GM12878 (cell line): ENCODE results near the gene HHIPL1. TPM values are rescaled to one million over a fixed set of nuclear protein-coding genes. Genes with fewer than 3 reads are reported as not detected.

Source experiments
- ATAC-seq: fragments of 200-7000 bp; cut with Tn5 transposase; 3 replicates; pipeline ENCODE4 v1.9.1; 2020; ENCODE audit warnings: mild to moderate bottlenecking, moderate library complexity
- BruUV-seq: library from RNA; stranded (reverse); fragments of 400-500 nt; replicated peaks from 2 replicates; lab custom pipeline; 2021; lab: Mats Ljungman, UMichigan
- CTCF ChIA-PET: fragments of 300-600 bp; sonication (Branson Sonifier 250); formaldehyde crosslinking; extraction: SDS; loops from one replicate; lab custom pipeline; 2021; ENCODE audit warnings: inconsistent platforms; lab: Yijun Ruan, JAX
- POLR2A ChIA-PET: fragments of 350-600 bp; formaldehyde crosslinking; extraction: SDS; loops from one replicate; lab custom pipeline; 2021; ENCODE audit warnings: inconsistent platforms; lab: Charles Lee
- RAD21 ChIA-PET: fragments of 300-600 bp; sonication (Branson Sonifier 250); formaldehyde crosslinking; loops from one replicate; lab custom pipeline; 2023; ENCODE audit warnings: antibody characterized with exemption; ENCODE audit not compliant: unreplicated experiment; lab: Charles Lee
- SMC1A ChIA-PET: fragments of 300-600 bp; sonication (Branson Sonifier 250); formaldehyde crosslinking; loops from one replicate; lab custom pipeline; 2023; ENCODE audit not compliant: unreplicated experiment, uncharacterized antibody; lab: Charles Lee
- DNase-seq: peaks from one replicate; pipeline ENCODE4 v3.0.0-alpha.2; 2011; ENCODE audit warnings: low read depth, low spot score
- FAIRE-seq: peaks from 3 replicates; lab custom pipeline; 2011; peaks lifted over from hg19 to GRCh38; lab: Jason Lieb, UNC
- H2AFZ ChIP-seq: 2 replicates; pipeline ENCODE4 v1.6.0; 2011; ENCODE audit warnings: low read depth, low read length, control low read depth; ENCODE audit not compliant: control insufficient read depth
- H3K27ac ChIP-seq: 2 replicates; pipeline ENCODE4 v1.5.1; 2011; ENCODE audit warnings: control low read depth; ENCODE audit not compliant: control insufficient read depth, insufficient read depth
- H3K27me3 ChIP-seq, 2 experiments: replicated peaks in 1 of 2; 2 replicates each; pipeline versions ENCODE4 v1.6.0 to v1.6.1; 2011; ENCODE audit warnings: low read length in 1 of 2; ENCODE audit not compliant: control insufficient read depth in 2 of 2, insufficient read depth in 2 of 2
- H3K36me3 ChIP-seq, 2 experiments: 2 replicates each; pipeline ENCODE4 v1.5.1; 2011; ENCODE audit warnings: low read length in 1 of 2; ENCODE audit not compliant: control insufficient read depth in 2 of 2, insufficient read depth in 2 of 2
- H3K4me1 ChIP-seq: 2 replicates; pipeline ENCODE4 v1.6.1; 2011; ENCODE audit warnings: mild to moderate bottlenecking, low read length, moderate library complexity, mixed read lengths; ENCODE audit not compliant: control insufficient read depth, insufficient read depth
- H3K4me2 ChIP-seq: 2 replicates; pipeline ENCODE4 v1.6.0; 2011; ENCODE audit warnings: control low read depth; ENCODE audit not compliant: control insufficient read depth, insufficient read depth
- H3K4me3 ChIP-seq: fragments of 200-600 bp; sonication (generic); 2 replicates; pipeline ENCODE4 v1.5.1; 2016
- H3K79me2 ChIP-seq: 2 replicates; pipeline ENCODE4 v1.6.0; 2011; ENCODE audit warnings: low read length; ENCODE audit not compliant: control insufficient read depth, insufficient read depth
- H3K9ac ChIP-seq: 2 replicates; pipeline ENCODE4 v1.8.0; 2011; ENCODE audit warnings: low read length, control low read depth, mixed read lengths; ENCODE audit not compliant: control insufficient read depth, insufficient read depth
- H3K9me3 ChIP-seq: replicated peaks from 3 replicates; pipeline ENCODE4 v1.5.1; 2011; ENCODE audit warnings: mild to moderate bottlenecking, low read length; ENCODE audit not compliant: control insufficient read depth, insufficient read depth
- H4K20me1 ChIP-seq: 2 replicates; pipeline ENCODE4 v1.6.0; 2011; ENCODE audit not compliant: control insufficient read depth, insufficient read depth
- BRCA1 ChIP-seq: IDR thresholded peaks from 2 replicates; pipeline ENCODE4 v1.6.1; 2011; ENCODE audit warnings: low read depth, low read length, improper control_type of control experiment
- CHD2 ChIP-seq: IDR thresholded peaks from 2 replicates; pipeline ENCODE4 v1.6.1; 2011; ENCODE audit warnings: low read depth, low read length, improper control_type of control experiment, borderline replicate concordance
- CREB1 ChIP-seq: IDR thresholded peaks from 2 replicates; pipeline ENCODE4 v1.6.1; 2012; ENCODE audit warnings: low read depth, mild to moderate bottlenecking, inconsistent platforms
- EP300 ChIP-seq, 2 experiments: fragments of 150-350 bp in 1 of 2; IDR thresholded peaks; 2 replicates each; pipeline ENCODE4 v1.6.1; 2011 to 2012; ENCODE audit warnings: low read depth in 2 of 2, low read length in 2 of 2, borderline replicate concordance in 1 of 2, improper control_type of control experiment in 1 of 2, inconsistent platforms in 1 of 2; ENCODE audit not compliant: control insufficient read depth in 1 of 2
- MTA2 ChIP-seq: fragments of 450-650 bp; IDR thresholded peaks from 2 replicates; pipeline ENCODE4 v1.6.1; 2016; ENCODE audit warnings: low read depth, mild to moderate bottlenecking, moderate library complexity
- SRF ChIP-seq, 2 experiments: IDR thresholded peaks; 2 replicates each; pipeline ENCODE4 v1.6.1; 2011; ENCODE audit warnings: low read depth in 2 of 2, low read length in 2 of 2, mild to moderate bottlenecking in 1 of 2, moderate library complexity in 1 of 2
- WGBS: methylation state at CpG from one replicate; pipeline ENCODE4 v1.1.6; 2016; ENCODE audit warnings: low lambda C conversion rate; ENCODE audit not compliant: insufficient replicate concordance, insufficient coverage; ENCODE audit errors: missing lambda C conversion rate; 5-methylcytosine and 5-hydroxymethylcytosine counted together
- in situ Hi-C: fragments of 300-500 bp; cut with MboI; formaldehyde crosslinking; loops from 9 replicates; pipeline ENCODE4 v1.14.3; 2018; ENCODE audit warnings: mixed read lengths
- intact Hi-C: fragments of 100-400 bp; cut with micrococcal nuclease; formaldehyde crosslinking; loops from one replicate; pipeline ENCODE4 v1.14.2; 2022; ENCODE audit not compliant: unreplicated experiment
- polyA plus RNA-seq, 11 experiments: library from polyadenylated mRNA; depleted of rRNA in 4 of 11; unstranded in 6 of 11; stranded (reverse) in 5 of 11; fragments of >200 nt; fragmentation: Nextera tagmentation in 4 of 11; fragmentation: Illumina TruSeq in 1 of 11; extraction: Ambion mirVana in 4 of 11; extraction: Trizol in 1 of 11; gene quantifications; 1 replicate in 1 of 11; 2 replicates in 10 of 11; pipeline versions ENCODE4 v1.2.1 to v1.2.3, GENCODE V29; 2011 to 2016; ENCODE audit warnings: inconsistent platforms in 2 of 11, missing spikeins in 2 of 11, low read depth in 1 of 11
- total RNA-seq, 4 experiments: library from RNA; depleted of rRNA in 3 of 4; stranded (reverse); fragments of >200 nt in 3 of 4; fragmentation: Illumina TruSeq in 1 of 4; extraction: Trizol in 1 of 4; gene quantifications; 2 replicates each; pipeline versions ENCODE4 v1.2.1 to v1.2.3, GENCODE V29; 2013 to 2021
- TF ChIP-seq, protein P1 (sequence below): fragments of 450-650 bp; IDR thresholded peaks from 2 replicates; pipeline ENCODE4 v1.6.1; 2018; ENCODE audit warnings: borderline replicate concordance, mild to moderate bottlenecking; ENCODE audit not compliant: partially characterized antibody
- TF ChIP-seq, protein P2 (sequence below): fragments of 450-650 bp; IDR thresholded peaks from 2 replicates; pipeline ENCODE4 v1.6.1; 2017; ENCODE audit warnings: mild to moderate bottlenecking, moderate library complexity
- TF ChIP-seq, protein P3 (sequence below): fragments of 450-650 bp; IDR thresholded peaks from 2 replicates; pipeline ENCODE4 v1.6.1; 2017; ENCODE audit warnings: low read depth, mild to moderate bottlenecking, moderate library complexity
- TF ChIP-seq, protein P4 (sequence below): fragments of 450-650 bp; formaldehyde crosslinking; IDR thresholded peaks from 2 replicates; pipeline ENCODE4 v1.4.0; 2022; ENCODE audit warnings: mild to moderate bottlenecking, moderate library complexity

HHIPL1 gene
- total and polyA plus RNA-seq, 10 of the 15 experiments (the other 5 are each of a cell fraction or from before 2014, with no cell fraction given) = 0.09 TPM; not detected in 9

DNA sequence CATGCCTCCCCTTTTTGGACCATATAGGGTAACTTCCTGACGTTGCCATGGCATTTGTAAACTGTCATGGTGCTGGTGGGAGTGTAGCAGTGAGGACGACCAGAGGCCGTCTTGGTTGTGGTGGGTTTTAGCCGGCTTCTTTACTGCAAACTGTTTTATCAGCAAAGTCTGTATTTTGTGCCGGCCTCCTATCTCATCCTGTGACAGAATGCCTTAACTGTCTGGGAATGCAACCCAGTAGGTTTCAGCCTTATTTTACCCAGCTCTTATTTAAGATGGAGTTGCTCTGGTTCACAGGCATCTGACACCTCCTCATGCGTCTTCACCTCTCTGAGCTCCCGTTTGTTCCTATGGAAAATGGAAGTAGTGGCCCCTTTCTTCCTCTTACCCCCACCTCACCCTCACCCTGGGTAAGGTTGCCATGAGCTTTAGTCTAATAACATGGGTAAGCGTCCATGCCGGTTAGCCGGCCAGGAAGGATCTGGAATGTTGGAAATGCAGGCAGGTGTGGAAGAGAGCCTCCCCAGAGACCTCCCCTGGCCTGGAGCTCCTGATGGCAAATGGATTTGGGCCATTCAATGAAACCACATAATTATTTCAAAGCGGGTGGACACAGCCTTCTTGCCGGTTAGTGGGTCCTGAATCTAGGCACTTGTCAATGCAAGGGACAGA, 18.6 kb downstream of the HHIPL1 start:
- Histone ChIP-seq H3K27me3 (peaks cover 1 to 3% of the 10 kb centered on the region in 2 experiments; a peak in 2 of 4 replicates), H3K27ac (no peak overlapping the region), H3K4me3 (no peak overlapping the region), H3K36me3 (no peaks in the 10 kb centered on the region), H3K9ac (no peak overlapping the region), H3K79me2 (no peaks in the 10 kb centered on the region), H2AFZ (no peak overlapping the region), H3K4me1 (peaks cover 14% of the 10 kb centered on the region), H3K4me2 (no peak overlapping the region), H4K20me1 (no peaks in the 10 kb centered on the region), H3K9me3 (no peaks in the 10 kb centered on the region)
- no peak for DNase-seq
- in situ Hi-C loops = no loop called here
- no TSS peak for BruUV-seq
- intact Hi-C loops = no loop called here
- ATAC-seq = no peak
- ChIA-PET RAD21 (no interaction called here), CTCF (interaction anchor here (0.7 kb wide), 1 partner anchor 19 kb away, joined by 3 read pairs; no protein-coding TSS in a partner anchor), SMC1A (no interaction called here), POLR2A (no interaction called here)
- FAIRE-seq = no peak
- WGBS = 45% methylated on average over 12 of the region's 12 CpGs
- TF ChIP-seq CHD2 (no peak), BRCA1 (no peak), CREB1 (no peak), SRF (IDR thresholded peaks at IDR 0.05; ENCODE audit: low read depth in 2 of 2, low read length in 2 of 2) (no peak), EP300 (IDR thresholded peaks at IDR 0.05; ENCODE audit: borderline replicate concordance in 1 of 2, control insufficient read depth in 1 of 2, low read depth in 2 of 2, low read length in 2 of 2) (no peak), MTA2 (no peak)
- TF ChIP-seq, protein P1, sequence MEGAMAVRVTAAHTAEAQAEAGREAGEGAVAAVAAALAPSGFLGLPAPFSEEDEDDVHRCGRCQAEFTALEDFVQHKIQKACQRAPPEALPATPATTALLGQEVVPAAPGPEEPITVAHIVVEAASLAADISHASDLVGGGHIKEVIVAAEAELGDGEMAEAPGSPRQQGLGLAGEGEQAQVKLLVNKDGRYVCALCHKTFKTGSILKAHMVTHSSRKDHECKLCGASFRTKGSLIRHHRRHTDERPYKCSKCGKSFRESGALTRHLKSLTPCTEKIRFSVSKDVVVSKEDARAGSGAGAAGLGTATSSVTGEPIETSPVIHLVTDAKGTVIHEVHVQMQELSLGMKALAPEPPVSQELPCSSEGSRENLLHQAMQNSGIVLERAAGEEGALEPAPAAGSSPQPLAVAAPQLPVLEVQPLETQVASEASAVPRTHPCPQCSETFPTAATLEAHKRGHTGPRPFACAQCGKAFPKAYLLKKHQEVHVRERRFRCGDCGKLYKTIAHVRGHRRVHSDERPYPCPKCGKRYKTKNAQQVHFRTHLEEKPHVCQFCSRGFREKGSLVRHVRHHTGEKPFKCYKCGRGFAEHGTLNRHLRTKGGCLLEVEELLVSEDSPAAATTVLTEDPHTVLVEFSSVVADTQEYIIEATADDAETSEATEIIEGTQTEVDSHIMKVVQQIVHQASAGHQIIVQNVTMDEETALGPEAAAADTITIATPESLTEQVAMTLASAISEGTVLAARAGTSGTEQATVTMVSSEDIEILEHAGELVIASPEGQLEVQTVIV = no peak
- TF ChIP-seq, protein P2, sequence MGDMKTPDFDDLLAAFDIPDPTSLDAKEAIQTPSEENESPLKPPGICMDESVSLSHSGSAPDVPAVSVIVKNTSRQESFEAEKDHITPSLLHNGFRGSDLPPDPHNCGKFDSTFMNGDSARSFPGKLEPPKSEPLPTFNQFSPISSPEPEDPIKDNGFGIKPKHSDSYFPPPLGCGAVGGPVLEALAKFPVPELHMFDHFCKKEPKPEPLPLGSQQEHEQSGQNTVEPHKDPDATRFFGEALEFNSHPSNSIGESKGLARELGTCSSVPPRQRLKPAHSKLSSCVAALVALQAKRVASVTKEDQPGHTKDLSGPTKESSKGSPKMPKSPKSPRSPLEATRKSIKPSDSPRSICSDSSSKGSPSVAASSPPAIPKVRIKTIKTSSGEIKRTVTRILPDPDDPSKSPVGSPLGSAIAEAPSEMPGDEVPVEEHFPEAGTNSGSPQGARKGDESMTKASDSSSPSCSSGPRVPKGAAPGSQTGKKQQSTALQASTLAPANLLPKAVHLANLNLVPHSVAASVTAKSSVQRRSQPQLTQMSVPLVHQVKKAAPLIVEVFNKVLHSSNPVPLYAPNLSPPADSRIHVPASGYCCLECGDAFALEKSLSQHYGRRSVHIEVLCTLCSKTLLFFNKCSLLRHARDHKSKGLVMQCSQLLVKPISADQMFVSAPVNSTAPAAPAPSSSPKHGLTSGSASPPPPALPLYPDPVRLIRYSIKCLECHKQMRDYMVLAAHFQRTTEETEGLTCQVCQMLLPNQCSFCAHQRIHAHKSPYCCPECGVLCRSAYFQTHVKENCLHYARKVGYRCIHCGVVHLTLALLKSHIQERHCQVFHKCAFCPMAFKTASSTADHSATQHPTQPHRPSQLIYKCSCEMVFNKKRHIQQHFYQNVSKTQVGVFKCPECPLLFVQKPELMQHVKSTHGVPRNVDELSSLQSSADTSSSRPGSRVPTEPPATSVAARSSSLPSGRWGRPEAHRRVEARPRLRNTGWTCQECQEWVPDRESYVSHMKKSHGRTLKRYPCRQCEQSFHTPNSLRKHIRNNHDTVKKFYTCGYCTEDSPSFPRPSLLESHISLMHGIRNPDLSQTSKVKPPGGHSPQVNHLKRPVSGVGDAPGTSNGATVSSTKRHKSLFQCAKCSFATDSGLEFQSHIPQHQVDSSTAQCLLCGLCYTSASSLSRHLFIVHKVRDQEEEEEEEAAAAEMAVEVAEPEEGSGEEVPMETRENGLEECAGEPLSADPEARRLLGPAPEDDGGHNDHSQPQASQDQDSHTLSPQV = no peak
- TF ChIP-seq, protein P3, sequence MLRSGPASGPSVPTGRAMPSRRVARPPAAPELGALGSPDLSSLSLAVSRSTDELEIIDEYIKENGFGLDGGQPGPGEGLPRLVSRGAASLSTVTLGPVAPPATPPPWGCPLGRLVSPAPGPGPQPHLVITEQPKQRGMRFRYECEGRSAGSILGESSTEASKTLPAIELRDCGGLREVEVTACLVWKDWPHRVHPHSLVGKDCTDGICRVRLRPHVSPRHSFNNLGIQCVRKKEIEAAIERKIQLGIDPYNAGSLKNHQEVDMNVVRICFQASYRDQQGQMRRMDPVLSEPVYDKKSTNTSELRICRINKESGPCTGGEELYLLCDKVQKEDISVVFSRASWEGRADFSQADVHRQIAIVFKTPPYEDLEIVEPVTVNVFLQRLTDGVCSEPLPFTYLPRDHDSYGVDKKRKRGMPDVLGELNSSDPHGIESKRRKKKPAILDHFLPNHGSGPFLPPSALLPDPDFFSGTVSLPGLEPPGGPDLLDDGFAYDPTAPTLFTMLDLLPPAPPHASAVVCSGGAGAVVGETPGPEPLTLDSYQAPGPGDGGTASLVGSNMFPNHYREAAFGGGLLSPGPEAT = no peak
- TF ChIP-seq, protein P4, sequence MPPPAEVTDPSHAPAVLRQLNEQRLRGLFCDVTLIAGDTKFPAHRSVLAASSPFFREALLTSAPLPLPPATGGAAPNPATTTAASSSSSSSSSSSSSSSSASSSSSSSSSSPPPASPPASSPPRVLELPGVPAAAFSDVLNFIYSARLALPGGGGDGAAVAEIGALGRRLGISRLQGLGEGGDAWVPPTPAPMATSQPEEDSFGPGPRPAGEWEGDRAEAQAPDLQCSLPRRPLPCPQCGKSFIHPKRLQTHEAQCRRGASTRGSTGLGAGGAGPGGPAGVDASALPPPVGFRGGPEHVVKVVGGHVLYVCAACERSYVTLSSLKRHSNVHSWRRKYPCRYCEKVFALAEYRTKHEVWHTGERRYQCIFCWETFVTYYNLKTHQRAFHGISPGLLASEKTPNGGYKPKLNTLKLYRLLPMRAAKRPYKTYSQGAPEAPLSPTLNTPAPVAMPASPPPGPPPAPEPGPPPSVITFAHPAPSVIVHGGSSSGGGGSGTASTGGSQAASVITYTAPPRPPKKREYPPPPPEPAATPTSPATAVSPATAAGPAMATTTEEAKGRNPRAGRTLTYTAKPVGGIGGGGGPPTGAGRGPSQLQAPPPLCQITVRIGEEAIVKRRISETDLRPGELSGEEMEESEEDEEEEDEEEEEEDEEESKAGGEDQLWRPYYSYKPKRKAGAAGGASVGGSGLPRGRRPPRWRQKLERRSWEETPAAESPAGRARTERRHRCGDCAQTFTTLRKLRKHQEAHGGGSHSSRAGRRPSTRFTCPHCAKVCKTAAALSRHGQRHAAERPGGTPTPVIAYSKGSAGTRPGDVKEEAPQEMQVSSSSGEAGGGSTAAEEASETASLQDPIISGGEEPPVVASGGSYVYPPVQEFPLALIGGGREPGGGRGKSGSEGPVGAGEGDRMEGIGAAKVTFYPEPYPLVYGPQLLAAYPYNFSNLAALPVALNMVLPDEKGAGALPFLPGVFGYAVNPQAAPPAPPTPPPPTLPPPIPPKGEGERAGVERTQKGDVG (CRISPR knock-in tag) = no peak
